GM23248 (cell line): Measurements from ENCODE around the gene STX8.

Experiments used
- EZH2 ChIP-seq: fragments of 200-600 bp; sonication (generic); IDR thresholded peaks from 2 replicates; pipeline ENCODE4 v1.6.1; 2018; ENCODE audit warnings: antibody characterized with exemption, mild to moderate bottlenecking; ENCODE audit not compliant: insufficient read depth, poor library complexity, severe bottlenecking
- EZH2phosphoT487 ChIP-seq: fragments of 200-600 bp; sonication (generic); IDR thresholded peaks from 2 replicates; pipeline ENCODE4 v1.6.1; 2018; ENCODE audit warnings: antibody characterized with exemption, moderate library complexity, mild to moderate bottlenecking, low read depth; ENCODE audit not compliant: insufficient read depth

- no peak for TF ChIP-seq EZH2
- TF ChIP-seq EZH2phosphoT487: no peak
These were observed 276.8 kb downstream of the STX8 start for GRCh38 chr17:9298776-9299295.
